Measurements from ENCODE around the gene ATXN7. TPM values are rescaled to one million over a fixed set of nuclear protein-coding genes. Genes with fewer than 3 reads are reported as not detected.

ATXN7 gene
- polyA plus RNA-seq, 1 donor from 2014 or later, result 6.7 TPM

GRCh38 chr3:63951492-63952247 is 88.0 kb downstream of the ATXN7 start:
- Histone ChIP-seq H3K36me3 (ENCODE audit: insufficient read depth, low read length) (no peaks in the 10 kb centered on the region), H3K27me3 (ENCODE audit: insufficient read depth, low read depth, low read length) (no peaks in the 10 kb centered on the region), H4K20me1 (ENCODE audit: insufficient read depth) (no peaks in the 10 kb centered on the region), H3K4me3 (ENCODE audit: low read length) (no peak overlapping the region), H3K9me2 (ENCODE audit: insufficient read depth, low read length) (no peaks in the 10 kb centered on the region), H3K9ac (ENCODE audit: low read length) (no peak overlapping the region), H3F3A (ENCODE audit: insufficient read depth, low read length, poor library complexity, severe bottlenecking) (no peaks in the 10 kb centered on the region), H2AFZ (ENCODE audit: low read depth, low read length) (no peak overlapping the region), H3K9me3 (ENCODE audit: low read length) (no peaks in the 10 kb centered on the region), H3K27ac (ENCODE audit: low read length) (no peak overlapping the region), H3K79me2 (replicated peaks; ENCODE audit: insufficient read depth, low read length) (no peaks in the 10 kb centered on the region), H3K4me2 (ENCODE audit: low read length) (no peak overlapping the region)
- TF ChIP-seq RAD21 (conservative IDR thresholded peaks at IDR 0.05) (no peak), CTCF (IDR thresholded peaks at IDR 0.05; ENCODE audit: poor library complexity, severe bottlenecking) (no peak), REST (IDR thresholded peaks at IDR 0.05; ENCODE audit: borderline replicate concordance) (no peak), EP300 (conservative IDR thresholded peaks at IDR 0.05; ENCODE audit: poor library complexity, severe bottlenecking) (no peak), EZH2 (IDR thresholded peaks at IDR 0.05; ENCODE audit: borderline replicate concordance, insufficient read depth, low read length, poor library complexity, severe bottlenecking) (no peak), MXI1 (conservative IDR thresholded peaks at IDR 0.05; ENCODE audit: poor library complexity, severe bottlenecking) (no peak), SMC3 (conservative IDR thresholded peaks at IDR 0.05; ENCODE audit: poor library complexity) (no peak), TAF1 (IDR thresholded peaks at IDR 0.05; ENCODE audit: low read depth) (no peak), POLR2AphosphoS5 (IDR thresholded peaks at IDR 0.05) (no peak)

GRCh38 chr3:63952248-63952594 is 88.6 kb downstream of the ATXN7 start:
- no peaks in the 10 kb centered on the region for H3K36me3 ChIP-seq (ENCODE audit: insufficient read depth, low read length)
- no peak overlapping the region for H3K9ac ChIP-seq (ENCODE audit: low read length)
- H3K4me3 ChIP-seq (ENCODE audit: low read length), result no peak overlapping the region
- no peak for TF ChIP-seq MXI1 (conservative IDR thresholded peaks at IDR 0.05; ENCODE audit: poor library complexity, severe bottlenecking)
- TF ChIP-seq CTCF (IDR thresholded peaks at IDR 0.05; ENCODE audit: poor library complexity, severe bottlenecking), result no peak
- TF ChIP-seq TAF1 (IDR thresholded peaks at IDR 0.05; ENCODE audit: low read depth), result no peak
- TF ChIP-seq SMC3 (conservative IDR thresholded peaks at IDR 0.05; ENCODE audit: poor library complexity), result no peak
- TF ChIP-seq REST (IDR thresholded peaks at IDR 0.05; ENCODE audit: borderline replicate concordance), result no peak
- no peak for TF ChIP-seq EZH2 (IDR thresholded peaks at IDR 0.05; ENCODE audit: borderline replicate concordance, insufficient read depth, low read length, poor library complexity, severe bottlenecking)
- no peak for TF ChIP-seq POLR2AphosphoS5 (IDR thresholded peaks at IDR 0.05)
- no peak for TF ChIP-seq EP300 (conservative IDR thresholded peaks at IDR 0.05; ENCODE audit: poor library complexity, severe bottlenecking)
- H3K4me2 ChIP-seq (ENCODE audit: low read length), result no peak overlapping the region
- no peaks in the 10 kb centered on the region for H3K9me2 ChIP-seq (ENCODE audit: insufficient read depth, low read length)
- H4K20me1 ChIP-seq (ENCODE audit: insufficient read depth), result no peaks in the 10 kb centered on the region
- H3K79me2 ChIP-seq (replicated peaks; ENCODE audit: insufficient read depth, low read length), result no peaks in the 10 kb centered on the region
- H3K9me3 ChIP-seq (ENCODE audit: low read length), result no peaks in the 10 kb centered on the region
- no peak overlapping the region for H3K27ac ChIP-seq (ENCODE audit: low read length)
- no peaks in the 10 kb centered on the region for H3K27me3 ChIP-seq (ENCODE audit: insufficient read depth, low read depth, low read length)
- H2AFZ ChIP-seq (ENCODE audit: low read depth, low read length), result no peak overlapping the region
- H3F3A ChIP-seq (ENCODE audit: insufficient read depth, low read length, poor library complexity, severe bottlenecking), result no peaks in the 10 kb centered on the region
